Measurements from ENCODE around the gene SDR42E2.
"Not testable (repeated sequence)": the region's sequence is repeated elsewhere in the genome, so short reads cannot be mapped to it uniquely, and the experiment has no call there.

The SDR42E2 gene

DNA sequence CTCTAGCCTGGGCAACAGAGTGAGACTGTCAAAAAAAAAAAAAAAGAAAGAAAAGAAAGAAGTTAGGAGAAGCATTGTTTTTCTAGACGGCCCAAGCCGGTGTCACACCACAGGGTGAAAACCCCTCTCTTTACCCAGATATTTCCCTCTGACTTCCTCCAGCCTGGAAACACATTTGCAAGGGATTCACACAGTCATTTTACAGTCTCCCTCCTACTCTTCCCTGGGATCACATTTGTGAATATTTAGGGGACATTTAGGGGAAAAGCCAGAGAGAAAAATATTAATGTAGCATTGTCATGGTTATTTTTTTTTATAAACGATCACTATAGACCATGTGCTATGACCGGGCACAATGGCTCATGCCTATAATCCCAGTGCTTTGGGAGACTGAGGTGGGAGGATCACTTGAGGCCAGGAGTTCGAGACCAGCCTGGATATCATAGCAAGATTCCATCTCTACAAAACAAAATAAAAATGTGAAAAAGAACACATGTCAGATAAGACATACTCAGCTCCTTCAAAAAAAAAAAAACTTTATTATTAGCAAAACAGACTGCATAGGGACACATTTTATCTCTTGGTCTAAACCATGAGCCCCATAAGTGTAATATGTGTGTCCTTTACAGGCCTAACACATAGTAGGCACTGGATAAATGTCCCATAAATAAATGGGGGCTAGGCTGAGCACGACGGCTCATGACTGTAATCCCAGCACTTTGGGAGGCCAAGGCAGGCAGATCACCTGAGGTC is 10.9 kb upstream of the SDR42E2 start:
- DNase-seq = no peak
- in situ Hi-C loops (cut with HindIII; ENCODE audit: low pct_ligation_motif_present, low pct_unique_long_range_greater_than_20kb, low sequenced_read_pairs) = no loop called here

DNA sequence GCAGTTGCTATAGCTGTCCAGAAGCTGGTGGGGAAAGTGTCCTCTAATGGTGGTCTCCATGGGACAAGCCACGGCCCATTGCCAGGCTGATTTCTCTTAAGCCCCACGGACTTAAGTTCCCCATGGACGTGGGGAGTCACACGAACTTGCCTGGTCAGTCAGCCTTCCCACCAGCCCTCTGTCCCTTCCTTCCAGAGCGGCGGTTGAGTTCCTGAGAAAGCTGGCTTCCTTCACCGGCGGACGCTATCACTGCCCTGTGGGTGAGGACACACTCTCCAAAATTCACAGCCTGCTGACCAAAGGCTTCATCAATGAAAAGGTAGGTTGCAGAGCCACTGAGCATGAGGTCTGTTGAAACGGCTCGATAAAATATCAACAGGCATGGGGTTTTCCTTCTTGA is 10.0 kb upstream of the SDR42E2 start:
- no peak for DNase-seq
- in situ Hi-C loops (cut with HindIII; ENCODE audit: low pct_ligation_motif_present, low pct_unique_long_range_greater_than_20kb, low sequenced_read_pairs) = no loop called here

DNA sequence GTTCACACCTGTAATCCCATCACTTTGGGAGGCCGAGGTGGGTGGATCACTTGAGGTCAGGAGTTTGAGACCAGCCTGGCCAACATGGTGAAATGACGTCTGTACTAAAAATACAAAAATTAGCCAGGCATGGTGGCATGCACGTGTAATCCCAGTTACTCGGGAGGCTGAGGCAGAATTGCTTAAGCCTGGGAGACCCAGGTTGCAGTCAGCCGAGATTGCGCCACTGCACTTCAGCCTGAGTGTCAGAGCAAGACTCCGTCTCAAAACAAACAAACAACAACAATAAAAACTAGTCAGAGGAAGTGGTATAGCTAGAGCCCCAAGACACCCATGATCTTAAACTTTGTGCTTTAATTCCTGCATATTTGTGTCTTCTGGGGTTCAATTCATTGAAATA is 9.2 kb upstream of the SDR42E2 start:
- in situ Hi-C loops (cut with HindIII; ENCODE audit: low pct_ligation_motif_present, low pct_unique_long_range_greater_than_20kb, low sequenced_read_pairs); DNase-seq: not testable (repeated sequence)

DNA sequence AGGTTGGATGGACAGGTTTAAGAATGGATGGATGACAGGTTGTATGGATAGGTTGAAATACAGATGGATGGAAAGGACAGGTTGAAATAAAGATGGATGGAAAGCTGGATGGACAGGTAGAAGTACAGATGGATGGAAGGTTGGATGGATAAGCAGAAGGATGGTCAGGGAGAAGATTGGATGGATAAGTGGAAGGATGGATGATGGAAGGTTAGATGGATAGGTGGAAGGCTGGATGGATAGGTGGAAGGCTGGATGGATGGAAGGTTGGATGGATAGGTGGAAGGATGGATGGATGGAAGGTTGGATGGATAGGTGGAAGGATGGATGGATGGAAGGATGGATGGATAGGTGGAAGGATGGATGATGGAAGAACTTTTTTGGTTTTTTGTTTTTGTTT is 905 bp upstream of the SDR42E2 start:
- no peak for DNase-seq
- in situ Hi-C loops (cut with HindIII; ENCODE audit: low pct_ligation_motif_present, low pct_unique_long_range_greater_than_20kb, low sequenced_read_pairs) = no loop called here

DNA sequence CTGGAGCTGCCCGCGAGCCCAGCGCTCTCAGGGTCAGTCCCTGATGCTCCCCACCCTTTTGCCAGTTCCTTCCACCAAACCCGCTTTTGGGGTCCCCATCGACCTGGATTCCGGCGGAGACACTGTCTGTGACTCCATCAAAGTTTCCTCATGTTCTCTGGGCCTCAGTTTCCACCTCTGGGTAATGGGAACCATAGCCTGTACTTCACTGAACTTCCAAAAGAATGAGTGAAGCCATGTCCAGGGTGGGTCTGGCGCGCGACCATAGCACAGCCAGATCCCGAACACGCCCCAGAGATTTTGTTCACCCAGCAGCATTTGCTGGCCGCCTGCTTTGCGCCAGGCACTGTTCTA is 327 bp downstream of the SDR42E2 start:
- in situ Hi-C loops (cut with HindIII; ENCODE audit: low pct_ligation_motif_present, low pct_unique_long_range_greater_than_20kb, low sequenced_read_pairs) = no loop called here
- no peak for DNase-seq

DNA sequence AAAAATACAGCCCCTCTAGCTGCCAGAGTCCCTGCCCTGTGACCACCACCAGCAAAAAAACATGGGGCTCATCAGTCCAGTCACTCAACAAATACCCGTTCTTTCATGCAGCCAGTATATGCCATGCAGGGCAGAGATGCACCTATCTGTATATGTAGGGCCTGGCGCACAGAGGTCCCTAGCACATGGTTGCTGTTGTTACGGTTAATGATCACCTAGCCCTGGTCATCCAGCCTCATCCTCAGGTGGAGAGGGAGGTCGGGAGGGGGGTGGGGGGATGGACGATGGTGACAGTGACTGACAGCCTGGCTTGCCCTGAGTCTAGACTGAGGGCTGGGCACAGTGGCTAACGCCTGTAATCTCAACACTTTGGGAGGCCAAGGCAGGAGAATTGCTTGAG is 1.5 kb downstream of the SDR42E2 start:
- no peak for DNase-seq
- in situ Hi-C loops (cut with HindIII; ENCODE audit: low pct_ligation_motif_present, low pct_unique_long_range_greater_than_20kb, low sequenced_read_pairs) = no loop called here

DNA sequence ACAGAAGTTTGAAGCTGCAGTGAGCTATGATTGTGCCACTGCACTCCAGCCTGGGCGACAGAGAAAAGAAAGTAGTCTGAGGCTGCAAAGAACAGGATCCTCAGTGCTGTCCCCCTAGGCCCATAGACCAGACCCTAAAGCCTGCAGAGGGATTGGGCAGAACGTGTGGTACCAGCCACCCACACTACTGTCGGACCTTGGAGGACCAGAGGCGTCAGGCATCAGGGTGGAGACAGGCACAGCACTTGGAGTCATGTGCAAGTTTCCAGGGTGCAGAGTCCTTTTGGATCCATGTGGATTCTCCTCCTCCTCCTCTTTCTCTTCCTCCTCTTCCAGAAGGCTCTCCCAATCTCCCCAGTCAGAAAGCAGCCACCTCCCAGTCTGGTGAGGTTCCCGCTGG is 2.2 kb downstream of the SDR42E2 start:
- in situ Hi-C loops (cut with HindIII; ENCODE audit: low pct_ligation_motif_present, low pct_unique_long_range_greater_than_20kb, low sequenced_read_pairs) = no loop called here
- DNase-seq = no peak

DNA sequence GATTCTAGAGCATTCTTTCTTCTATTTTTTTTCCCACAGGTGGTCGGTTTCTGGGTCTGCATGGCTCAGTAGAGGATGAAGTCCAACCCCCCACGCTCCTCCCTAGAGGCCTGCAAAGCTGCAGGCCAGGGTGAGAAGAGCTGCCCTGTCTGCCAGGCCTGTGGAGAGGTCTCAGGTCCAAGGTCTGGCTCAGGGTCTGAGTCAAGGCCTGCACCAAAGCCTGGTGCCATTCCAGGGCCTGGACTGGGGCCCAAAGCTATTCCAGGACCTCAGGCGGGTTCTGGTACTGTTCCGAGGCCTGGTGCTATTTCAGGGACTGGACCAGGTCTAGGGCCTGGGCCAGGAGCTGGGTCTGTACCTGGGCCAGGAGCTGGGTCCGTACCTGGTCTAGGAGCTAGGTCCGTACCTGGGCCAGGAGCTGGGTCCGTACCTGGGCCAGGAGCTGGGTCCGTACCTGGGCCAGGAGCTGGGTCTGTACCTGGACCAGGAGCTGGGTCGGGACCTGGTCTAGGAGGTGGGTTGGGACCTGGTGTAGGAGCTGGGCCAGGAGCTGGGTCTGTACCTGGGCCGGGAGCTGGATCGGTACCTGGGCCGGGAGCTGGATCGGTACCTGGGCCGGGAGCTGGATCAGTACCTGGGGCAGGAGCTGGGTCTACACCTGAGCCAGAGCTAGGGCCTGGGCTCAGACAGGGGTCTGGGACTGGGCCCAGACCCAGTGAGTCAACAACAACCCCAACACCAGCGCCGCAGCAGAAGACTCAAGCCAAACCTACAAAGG is 3.4 kb downstream of the SDR42E2 start:
- no peak for DNase-seq
- in situ Hi-C loops (cut with HindIII; ENCODE audit: low pct_ligation_motif_present, low pct_unique_long_range_greater_than_20kb, low sequenced_read_pairs) = no loop called here

DNA sequence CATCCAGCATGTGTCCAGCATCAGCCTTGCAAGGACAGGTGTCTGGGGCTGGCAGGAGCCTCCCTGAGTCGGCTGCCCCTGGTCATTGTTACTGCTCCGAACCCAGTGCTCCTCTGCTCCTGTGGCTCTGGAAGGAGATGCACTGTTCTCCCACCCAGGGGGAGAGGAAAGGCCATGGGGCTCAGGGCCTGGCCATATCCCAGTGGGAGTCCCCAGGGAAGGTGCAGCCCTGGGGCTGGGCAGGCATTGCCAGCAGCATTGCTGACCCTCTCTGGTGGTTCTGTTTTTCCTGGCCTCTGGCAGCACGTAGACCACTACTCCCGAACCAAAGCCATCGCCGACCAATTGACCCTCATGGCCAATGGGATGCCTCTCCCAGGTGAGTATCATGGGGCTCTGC is 9.6 kb downstream of the SDR42E2 start:
- in situ Hi-C loops (cut with HindIII; ENCODE audit: low pct_ligation_motif_present, low pct_unique_long_range_greater_than_20kb, low sequenced_read_pairs) = no loop called here
- no peak for DNase-seq

DNA sequence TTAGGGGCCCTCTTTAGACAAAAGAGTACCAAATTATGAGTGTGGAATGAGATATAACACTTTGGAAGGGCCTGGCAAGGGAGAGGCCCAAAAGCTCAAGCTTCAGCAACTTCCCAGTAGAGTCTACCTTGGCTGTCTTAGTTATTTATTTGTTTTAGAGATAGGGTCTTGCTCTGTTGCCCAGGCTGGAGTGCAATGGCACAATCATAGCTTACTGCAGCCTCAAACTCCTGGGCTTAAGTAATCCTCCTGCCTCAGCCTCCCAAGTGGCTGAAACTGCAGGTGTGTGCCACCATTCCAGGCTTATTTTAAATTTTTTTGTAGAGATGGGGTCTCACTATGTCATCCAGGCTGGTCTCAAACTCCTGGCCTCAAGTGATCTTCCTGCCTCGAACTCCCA is 10.3 kb downstream of the SDR42E2 start:
- DNase-seq; in situ Hi-C loops (cut with HindIII; ENCODE audit: low pct_ligation_motif_present, low pct_unique_long_range_greater_than_20kb, low sequenced_read_pairs): not testable (repeated sequence)

DNA sequence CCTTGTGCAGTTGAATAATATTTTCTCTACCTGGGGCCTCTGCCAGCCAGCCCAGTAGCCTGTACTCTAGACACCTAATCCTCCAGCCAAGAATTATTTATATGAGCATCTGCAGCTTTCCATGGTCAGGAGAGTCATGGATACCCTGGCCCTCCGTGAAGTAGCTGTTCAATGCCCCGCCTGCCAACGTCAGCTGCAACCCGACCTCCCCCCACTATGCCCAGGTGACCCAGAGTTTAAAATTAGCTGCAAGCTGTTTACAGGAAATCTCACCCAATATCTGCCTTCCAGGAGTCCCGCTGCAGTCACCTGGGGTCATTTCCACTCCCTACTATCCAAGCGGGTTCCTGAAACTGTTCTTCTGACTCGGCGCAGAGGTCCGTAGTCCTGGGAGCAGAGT is 12.3 kb downstream of the SDR42E2 start:
- in situ Hi-C loops (cut with HindIII; ENCODE audit: low pct_ligation_motif_present, low pct_unique_long_range_greater_than_20kb, low sequenced_read_pairs) = loop anchor here (25.0 kb wide), 2 partner anchors 87 to 162 kb away; partner anchors contain the start of genes MOSMO, PDZD9 and VWA3A
- DNase-seq = no peak

DNA sequence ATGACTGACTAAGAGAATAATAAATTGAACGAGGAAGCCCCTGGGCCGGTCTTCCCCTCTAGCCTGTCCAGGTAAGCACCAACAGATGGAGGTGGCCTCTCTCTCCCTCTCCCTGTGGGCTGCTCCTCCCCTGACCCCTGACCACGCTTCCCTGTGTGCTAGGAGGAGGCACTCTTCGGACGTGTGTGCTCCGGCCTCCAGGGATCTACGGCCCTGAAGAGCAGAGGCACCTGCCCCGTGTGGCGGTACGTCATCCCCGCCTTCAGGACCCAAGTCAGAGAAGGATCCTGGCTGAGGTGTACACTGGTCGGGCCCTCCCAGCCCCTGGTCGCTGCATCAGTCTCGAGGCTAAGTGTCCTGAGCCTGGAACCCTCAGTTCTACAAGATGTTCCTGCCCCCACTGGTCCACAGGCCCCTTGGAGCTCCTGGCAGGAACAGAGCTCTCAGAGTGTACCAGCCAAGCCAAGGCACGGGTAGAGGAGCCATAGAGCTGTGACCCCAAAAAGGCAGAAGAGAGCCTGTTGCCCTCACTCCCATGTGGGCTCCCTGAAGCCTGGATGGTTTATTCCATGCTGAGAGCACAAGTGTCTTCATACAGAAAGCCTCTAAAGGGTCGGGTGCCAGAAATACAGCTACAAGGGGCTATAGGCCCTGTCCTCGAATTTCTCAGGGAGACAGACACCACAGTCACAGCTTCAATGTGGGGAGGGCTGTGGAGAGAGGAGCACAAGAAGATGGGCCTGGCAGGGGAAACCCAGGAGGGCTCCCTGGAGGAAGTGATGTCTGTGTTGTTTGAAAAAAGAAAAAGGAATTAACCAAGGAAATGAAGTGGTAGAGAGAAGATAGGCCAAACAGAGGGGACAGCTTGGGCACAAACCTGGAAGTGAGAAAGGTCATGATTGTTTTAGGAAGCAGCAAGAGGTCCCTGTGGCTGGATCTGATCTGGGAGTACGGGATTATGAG is 15.9 kb downstream of the SDR42E2 start:
- in situ Hi-C loops (cut with HindIII; ENCODE audit: low pct_ligation_motif_present, low pct_unique_long_range_greater_than_20kb, low sequenced_read_pairs) = loop anchor here (25.0 kb wide), 2 partner anchors 91 to 166 kb away; partner anchors contain the start of genes MOSMO, PDZD9 and VWA3A
- no peak for DNase-seq

DNA sequence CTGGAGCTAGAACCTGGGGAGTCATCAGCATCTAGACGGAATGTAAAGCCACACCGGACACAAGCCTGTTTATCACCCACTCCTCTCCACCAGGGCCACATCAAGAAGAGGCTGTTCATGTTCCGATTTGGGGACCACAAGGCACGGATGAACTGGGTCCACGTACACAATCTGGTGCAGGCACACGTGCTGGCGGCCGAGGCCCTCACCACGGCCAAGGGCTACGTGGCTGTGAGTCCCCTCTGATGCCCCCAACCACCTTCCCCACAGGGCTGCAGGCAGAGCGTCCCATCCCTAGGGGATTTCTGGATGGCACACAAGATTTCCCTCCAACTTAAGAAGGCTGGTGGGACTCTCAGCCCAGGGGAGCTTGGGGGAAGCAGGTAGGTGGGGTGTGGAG is 19.1 kb downstream of the SDR42E2 start:
- in situ Hi-C loops (cut with HindIII; ENCODE audit: low pct_ligation_motif_present, low pct_unique_long_range_greater_than_20kb, low sequenced_read_pairs) = loop anchor here (25.0 kb wide), 2 partner anchors 94 to 169 kb away; partner anchors contain the start of genes MOSMO, PDZD9 and VWA3A
- DNase-seq = no peak

DNA sequence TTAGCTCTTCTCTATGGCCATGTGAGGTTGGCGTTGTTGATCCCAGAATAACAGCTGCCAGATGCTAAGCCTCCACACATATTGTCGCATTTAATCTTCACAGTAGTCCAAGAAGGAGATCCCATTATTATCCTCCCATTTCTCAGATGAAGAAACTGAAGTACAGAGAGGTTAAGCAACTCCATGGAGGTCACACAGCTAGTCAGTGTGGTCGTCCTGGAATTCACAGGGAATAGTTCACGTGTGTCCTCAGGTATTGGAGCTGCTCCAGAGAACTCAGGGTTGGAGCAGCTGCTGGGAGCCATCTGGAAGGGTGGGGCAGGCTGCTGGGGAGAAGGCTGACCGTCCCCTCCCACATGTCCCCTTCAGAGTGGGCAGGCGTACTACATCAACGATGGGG is 19.5 kb downstream of the SDR42E2 start:
- DNase-seq = no peak
- in situ Hi-C loops (cut with HindIII; ENCODE audit: low pct_ligation_motif_present, low pct_unique_long_range_greater_than_20kb, low sequenced_read_pairs) = loop anchor here (25.0 kb wide), 2 partner anchors 95 to 170 kb away; partner anchors contain the start of genes MOSMO, PDZD9 and VWA3A

DNA sequence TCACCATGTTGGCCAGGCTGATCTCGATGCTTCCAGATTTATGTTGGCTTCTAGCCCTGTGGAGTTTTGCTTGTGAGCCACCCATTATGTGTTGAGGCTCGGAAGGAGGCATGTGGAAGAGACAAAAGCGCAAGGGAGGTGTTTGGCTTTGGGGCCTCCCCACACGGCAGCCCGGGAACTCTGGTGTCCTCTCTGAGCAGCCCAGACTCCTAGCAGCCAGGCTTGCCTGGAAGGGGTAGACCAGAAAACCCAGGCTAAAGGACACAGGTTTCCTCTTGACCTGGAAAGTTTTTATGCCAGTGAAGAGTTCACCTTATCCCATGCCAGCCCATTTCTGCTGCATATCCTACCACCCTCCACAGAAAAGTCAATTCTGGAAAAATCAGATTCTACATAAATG is 21.0 kb downstream of the SDR42E2 start:
- in situ Hi-C loops (cut with HindIII; ENCODE audit: low pct_ligation_motif_present, low pct_unique_long_range_greater_than_20kb, low sequenced_read_pairs) = loop anchor here (25.0 kb wide), 2 partner anchors 96 to 171 kb away; partner anchors contain the start of genes MOSMO, PDZD9 and VWA3A
- DNase-seq = no peak

DNA sequence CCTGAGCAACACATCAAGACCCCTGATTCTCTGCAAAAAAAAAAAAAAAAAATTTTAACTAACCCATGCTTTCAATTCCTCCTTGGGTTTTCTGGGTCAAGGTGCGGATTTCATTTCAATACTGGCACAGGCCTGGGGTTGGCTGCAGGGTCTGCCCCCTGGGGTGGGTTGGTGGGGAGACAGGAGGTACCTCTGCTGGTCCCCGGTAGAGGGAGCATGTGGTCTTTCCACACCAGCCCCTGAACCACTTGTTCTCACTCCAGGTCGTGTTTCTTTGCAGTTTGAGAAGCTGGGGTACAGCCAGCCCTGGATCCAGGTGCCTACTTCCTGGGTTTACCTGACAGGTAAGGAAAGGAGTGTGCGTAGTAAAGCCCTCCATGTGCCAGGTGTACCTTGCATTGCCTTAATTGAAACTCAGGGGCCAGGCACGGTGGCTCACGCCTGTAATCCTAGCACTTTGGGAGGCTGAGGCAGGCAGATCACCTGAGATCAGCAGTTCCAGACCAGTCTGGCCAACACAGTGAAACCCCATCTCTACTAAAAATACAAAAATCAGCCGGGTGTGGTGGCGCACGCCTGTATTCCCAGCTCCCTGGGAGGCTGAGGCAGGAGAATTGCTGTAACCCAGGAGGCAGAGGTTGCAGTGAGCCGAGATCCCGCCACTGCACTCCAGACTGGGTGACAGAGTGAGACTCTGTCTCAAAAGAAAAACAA is 21.8 kb downstream of the SDR42E2 start:
- in situ Hi-C loops (cut with HindIII; ENCODE audit: low pct_ligation_motif_present, low pct_unique_long_range_greater_than_20kb, low sequenced_read_pairs) = loop anchor here (25.0 kb wide), 2 partner anchors 97 to 172 kb away; partner anchors contain the start of genes MOSMO, PDZD9 and VWA3A
- DNase-seq = no peak

DNA sequence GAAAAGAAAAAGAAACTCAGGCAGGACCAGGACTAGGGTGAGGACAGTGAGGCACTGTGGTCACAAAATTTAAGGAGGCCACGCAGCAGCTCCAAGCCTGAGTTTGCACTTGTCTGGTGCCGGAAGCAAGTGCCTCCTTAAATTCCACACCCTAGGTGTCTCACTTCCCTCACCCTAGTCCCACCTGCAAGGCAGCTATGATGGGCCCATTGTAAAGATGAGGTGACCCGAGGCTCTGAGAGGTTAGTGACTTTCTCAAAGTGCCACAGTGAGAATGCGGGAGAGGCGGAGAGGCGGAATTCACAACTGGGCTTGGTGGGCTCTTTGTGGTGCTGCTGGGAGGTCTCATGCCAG is 22.3 kb downstream of the SDR42E2 start:
- DNase-seq = no peak
- in situ Hi-C loops (cut with HindIII; ENCODE audit: low pct_ligation_motif_present, low pct_unique_long_range_greater_than_20kb, low sequenced_read_pairs) = loop anchor here (25.0 kb wide), 2 partner anchors 97 to 172 kb away; partner anchors contain the start of genes MOSMO, PDZD9 and VWA3A

DNA sequence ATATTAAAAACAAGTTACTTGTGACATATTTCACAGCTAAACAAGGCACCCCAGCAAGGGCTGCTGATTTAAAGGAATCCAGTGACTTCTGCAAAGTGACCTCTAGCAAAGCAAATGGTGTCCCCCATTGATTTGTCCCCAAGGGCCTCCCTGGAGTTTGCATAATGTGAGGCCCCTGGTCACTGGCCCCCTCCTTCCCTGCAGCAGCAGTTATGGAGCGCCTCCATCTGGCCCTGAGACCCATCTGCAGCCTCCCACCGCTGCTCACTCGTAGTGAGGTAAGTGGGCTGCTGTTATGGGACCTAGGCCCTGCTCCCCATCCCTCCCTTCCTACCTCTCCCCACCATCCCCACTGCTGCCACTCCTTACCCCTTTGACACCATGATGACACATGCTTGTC is 24.2 kb downstream of the SDR42E2 start:
- in situ Hi-C loops (cut with HindIII; ENCODE audit: low pct_ligation_motif_present, low pct_unique_long_range_greater_than_20kb, low sequenced_read_pairs) = loop anchor here (25.0 kb wide), 2 partner anchors 99 to 174 kb away; partner anchors contain the start of genes MOSMO, PDZD9 and VWA3A
- DNase-seq = no peak
